GM23248 (cell line): Measurements from ENCODE around the gene PHRF1. TPM values are rescaled to one million over a fixed set of nuclear protein-coding genes. Genes with fewer than 3 reads are reported as not detected.

Source experiments
- DNase-seq: peaks from one replicate; pipeline ENCODE4 v3.0.0-alpha.2; 2015
- H2AFZ ChIP-seq: fragments of 200-600 bp; sonication (generic); 2 replicates; pipeline ENCODE4 v1.6.1; 2016; ENCODE audit warnings: antibody characterized with exemption
- H3F3A ChIP-seq: fragments of 200-600 bp; sonication (generic); 2 replicates; pipeline ENCODE4 v1.6.1; 2016; ENCODE audit warnings: mild to moderate bottlenecking, antibody characterized with exemption, mixed run types; ENCODE audit not compliant: insufficient read depth
- H3K27ac ChIP-seq: fragments of 200-600 bp; sonication (generic); 2 replicates; pipeline ENCODE4 v1.5.1; 2016; ENCODE audit warnings: mild to moderate bottlenecking
- H3K27me3 ChIP-seq: fragments of 200-600 bp; sonication (generic); replicated peaks from 2 replicates; pipeline ENCODE4 v1.6.1; 2016; ENCODE audit warnings: mild to moderate bottlenecking; ENCODE audit not compliant: insufficient read depth
- H3K36me3 ChIP-seq: fragments of 200-600 bp; sonication (generic); 2 replicates; pipeline ENCODE4 v1.6.1; 2016; ENCODE audit warnings: low read depth, mild to moderate bottlenecking
- H3K4me1 ChIP-seq: fragments of 200-600 bp; sonication (generic); 2 replicates; pipeline ENCODE4 v1.6.1; 2016; ENCODE audit warnings: mild to moderate bottlenecking; ENCODE audit not compliant: insufficient read depth
- H3K4me2 ChIP-seq: fragments of 200-600 bp; sonication (generic); one replicate; pipeline ENCODE4 v1.6.1; 2016; ENCODE audit warnings: mild to moderate bottlenecking; ENCODE audit not compliant: unreplicated experiment
- H3K4me3 ChIP-seq: fragments of 200-600 bp; sonication (generic); 2 replicates; pipeline ENCODE4 v1.5.1; 2016; ENCODE audit warnings: mild to moderate bottlenecking
- H3K79me2 ChIP-seq: fragments of 200-600 bp; sonication (generic); 2 replicates; pipeline ENCODE4 v1.6.1; 2016; ENCODE audit warnings: mild to moderate bottlenecking; ENCODE audit not compliant: insufficient read depth
- H3K9ac ChIP-seq: fragments of 200-600 bp; sonication (generic); 2 replicates; pipeline ENCODE4 v1.6.1; 2016; ENCODE audit warnings: mild to moderate bottlenecking
- H3K9me2 ChIP-seq: fragments of 200-600 bp; sonication (generic); 2 replicates; pipeline ENCODE4 v1.6.1; 2016; ENCODE audit warnings: mixed run types, mild to moderate bottlenecking, moderate library complexity; ENCODE audit not compliant: insufficient read depth
- H3K9me3 ChIP-seq: fragments of 200-600 bp; sonication (generic); one replicate; pipeline ENCODE4 v1.6.1; 2017; ENCODE audit warnings: low read depth
- H4K20me1 ChIP-seq: fragments of 200-600 bp; sonication (generic); 2 replicates; pipeline ENCODE4 v1.6.0; 2016; ENCODE audit not compliant: insufficient read depth
- EZH2 ChIP-seq: fragments of 200-600 bp; sonication (generic); IDR thresholded peaks from 2 replicates; pipeline ENCODE4 v1.6.1; 2018; ENCODE audit warnings: antibody characterized with exemption, mild to moderate bottlenecking; ENCODE audit not compliant: insufficient read depth, poor library complexity, severe bottlenecking
- EZH2phosphoT487 ChIP-seq: fragments of 200-600 bp; sonication (generic); IDR thresholded peaks from 2 replicates; pipeline ENCODE4 v1.6.1; 2018; ENCODE audit warnings: antibody characterized with exemption, moderate library complexity, mild to moderate bottlenecking, low read depth; ENCODE audit not compliant: insufficient read depth
- WGBS, 2 experiments: methylation state at CpG; one replicate each; pipeline ENCODE4 v1.1.6; 2015 to 2017; ENCODE audit warnings: low lambda C conversion rate in 2 of 2, low coverage in 1 of 2; ENCODE audit errors: missing lambda C conversion rate in 2 of 2; 5-methylcytosine and 5-hydroxymethylcytosine counted together
- in situ Hi-C: fragments of 300-500 bp; cut with MboI; formaldehyde crosslinking; loops from 2 replicates; pipeline ENCODE4 v1.15.0; 2020
- polyA plus RNA-seq: library from polyadenylated mRNA; unstranded; fragments of >200 nt; fragmentation: Nextera tagmentation; extraction: Ambion mirVana; gene quantifications from 2 replicates; pipeline ENCODE4 v1.2.1, GENCODE V29; 2016
- total RNA-seq: library from RNA; depleted of rRNA; stranded (reverse); fragments of >200 nt; shearing (Covaris generic); gene quantifications from 2 replicates; pipeline ENCODE4 v1.2.3, GENCODE V29; 2014

Gene PHRF1
- total and polyA plus RNA-seq, 2 experiments from 2014 or later, result 10.9 to 27.7 TPM

GRCh38 chr11:611001-611996, 35.0 kb downstream of the PHRF1 start:
- Histone ChIP-seq H3K79me2 (no peaks in the 10 kb centered on the region), H3K27ac (no peak overlapping the region), H3F3A (peaks cover 7% of the 10 kb centered on the region; the same call in 1 of the 2 replicates), H4K20me1 (no peaks in the 10 kb centered on the region), H3K9me2 (no peaks in the 10 kb centered on the region), H3K36me3 (peaks cover 7% of the 10 kb centered on the region; the same call in 1 of the 2 replicates), H3K9ac (no peak overlapping the region), H3K27me3 (no peaks in the 10 kb centered on the region), H2AFZ (no peak overlapping the region), H3K4me1 (no peaks in the 10 kb centered on the region), H3K9me3 (no peaks in the 10 kb centered on the region), H3K4me2 (no peak overlapping the region), H3K4me3 (no peak overlapping the region)
- WGBS, 2 experiments, result 85 to 88% methylated on average over 42 to 48 of the region's 49 CpGs
- DNase-seq, result no peak
- in situ Hi-C loops, result no loop called here
- TF ChIP-seq EZH2, result no peak
- no peak for TF ChIP-seq EZH2phosphoT487

- peaks cover 7% of the 10 kb centered on the region; the same call in 1 of the 2 replicates for H3F3A ChIP-seq
- 79 to 83% methylated on average over 19 to 26 of the region's 27 CpGs for WGBS, 2 experiments
- H3K9ac ChIP-seq, result no peak overlapping the region
- no peaks in the 10 kb centered on the region for H3K27me3 ChIP-seq
- no peaks in the 10 kb centered on the region for H3K9me3 ChIP-seq
- TF ChIP-seq EZH2 (no peak), EZH2phosphoT487 (no peak)
- DNase-seq, result peak; percentile 54
- in situ Hi-C loops, result no loop called here
- no peaks in the 10 kb centered on the region for H3K79me2 ChIP-seq
- peaks cover 7% of the 10 kb centered on the region; the same call in 1 of the 2 replicates for H3K36me3 ChIP-seq
- H3K4me2 ChIP-seq, result no peak overlapping the region
- no peak overlapping the region for H3K27ac ChIP-seq
- H4K20me1 ChIP-seq, result no peaks in the 10 kb centered on the region
- no peak overlapping the region for H2AFZ ChIP-seq
- no peak overlapping the region for H3K4me3 ChIP-seq
- no peaks in the 10 kb centered on the region for H3K4me1 ChIP-seq
- no peaks in the 10 kb centered on the region for H3K9me2 ChIP-seq
Measured at GRCh38 chr11:612201-612960, 36.1 kb downstream of the PHRF1 start.

GRCh38 chr11:612961-613300, 36.7 kb downstream of the PHRF1 start:
- Histone ChIP-seq H3K36me3 (peaks cover 7% of the 10 kb centered on the region; the same call in 1 of the 2 replicates), H3K27me3 (no peaks in the 10 kb centered on the region), H3F3A (peaks cover 7% of the 10 kb centered on the region; the same call in 1 of the 2 replicates), H3K4me3 (no peak overlapping the region), H3K9me2 (no peaks in the 10 kb centered on the region), H3K4me2 (no peak overlapping the region), H3K4me1 (no peaks in the 10 kb centered on the region), H4K20me1 (no peaks in the 10 kb centered on the region), H3K9ac (no peak overlapping the region), H3K79me2 (no peaks in the 10 kb centered on the region), H2AFZ (no peak overlapping the region), H3K27ac (no peak overlapping the region), H3K9me3 (no peaks in the 10 kb centered on the region)
- in situ Hi-C loops, result no loop called here
- no peak for TF ChIP-seq EZH2phosphoT487
- no peak for TF ChIP-seq EZH2
- WGBS, 2 experiments, result 97 to 100% methylated on average over 9 to 10 of the region's 10 CpGs
- DNase-seq, result no peak

- Histone ChIP-seq H3K36me3 (peaks cover 7% of the 10 kb centered on the region; the same call in 1 of the 2 replicates), H3F3A (peaks cover 7% of the 10 kb centered on the region; the same call in 1 of the 2 replicates), H3K27me3 (no peaks in the 10 kb centered on the region), H3K79me2 (no peaks in the 10 kb centered on the region), H3K4me3 (no peak overlapping the region), H4K20me1 (no peaks in the 10 kb centered on the region), H3K9me2 (no peaks in the 10 kb centered on the region), H2AFZ (no peak overlapping the region), H3K27ac (no peak overlapping the region), H3K4me1 (no peaks in the 10 kb centered on the region), H3K4me2 (no peak overlapping the region), H3K9ac (no peak overlapping the region), H3K9me3 (no peaks in the 10 kb centered on the region)
- in situ Hi-C loops, result no loop called here
- no peak for DNase-seq
- 84 to 89% methylated on average over 16 to 31 of the region's 36 CpGs for WGBS, 2 experiments
- TF ChIP-seq EZH2 (no peak), EZH2phosphoT487 (no peak)
Measured at GRCh38 chr11:613369-613968, 37.2 kb downstream of the PHRF1 start.
